Keratinocyte (primary cell): ENCODE data around the gene SPEM2. TPM values are rescaled to one million over a fixed set of nuclear protein-coding genes. Genes with fewer than 3 reads are reported as not detected.
"Not testable (repeated sequence)": the region's sequence is repeated elsewhere in the genome, so short reads cannot be mapped to it uniquely, and the experiment has no call there.

Experiments used
- DNase-seq: peaks from one replicate; pipeline ENCODE4 v3.0.0-alpha.2; 2011; ENCODE audit warnings: low read depth, missing footprints, low spot score
- FAIRE-seq: peaks from 2 replicates; lab custom pipeline; 2011; peaks lifted over from hg19 to GRCh38; lab: Jason Lieb, UNC
- H2AFZ ChIP-seq: 2 replicates; pipeline ENCODE4 v1.6.0; 2012; ENCODE audit warnings: low read length, control low read depth, inconsistent platforms; ENCODE audit not compliant: control insufficient read depth
- H3K27ac ChIP-seq: 2 replicates; pipeline ENCODE4 v1.5.1; 2011; ENCODE audit warnings: low read length; ENCODE audit not compliant: control insufficient read depth, insufficient read depth
- H3K27me3 ChIP-seq: 3 replicates; pipeline ENCODE4 v1.6.0; 2011; ENCODE audit warnings: low read length; ENCODE audit not compliant: control insufficient read depth, insufficient read depth; ENCODE audit errors: extremely low read depth
- H3K36me3 ChIP-seq, 2 experiments: 2 replicates in 1 of 2; 3 replicates in 1 of 2; pipeline ENCODE4 v1.5.1; 2011; ENCODE audit warnings: low read length in 2 of 2, mild to moderate bottlenecking in 1 of 2; ENCODE audit not compliant: control insufficient read depth in 2 of 2, insufficient read depth in 2 of 2; ENCODE audit errors: extremely low read depth in 1 of 2
- H3K4me1 ChIP-seq: 3 replicates; pipeline ENCODE4 v1.5.1; 2011; ENCODE audit warnings: low read length; ENCODE audit not compliant: control insufficient read depth, insufficient read depth; ENCODE audit errors: extremely low read depth
- H3K4me2 ChIP-seq: 3 replicates; pipeline ENCODE4 v1.6.0; 2011; ENCODE audit warnings: low read depth, low read length; ENCODE audit not compliant: control insufficient read depth, insufficient read depth; ENCODE audit errors: extremely low read depth
- H3K4me3 ChIP-seq, 3 experiments: fragments of 200-600 bp in 1 of 3; sonication (generic) in 1 of 3; 2 replicates in 2 of 3; 3 replicates in 1 of 3; pipeline ENCODE4 v1.5.1; 2011 to 2016; ENCODE audit warnings: low read length in 3 of 3, mild to moderate bottlenecking in 3 of 3, control low read depth in 2 of 3, inconsistent platforms in 1 of 3, low read depth in 1 of 3, mixed read lengths in 1 of 3, mixed run types in 1 of 3, moderate library complexity in 1 of 3; ENCODE audit not compliant: control insufficient read depth in 2 of 3, insufficient read depth in 2 of 3; ENCODE audit errors: extremely low read depth in 1 of 3
- H3K79me2 ChIP-seq: 2 replicates; pipeline ENCODE4 v1.6.0; 2012; ENCODE audit warnings: low read length; ENCODE audit not compliant: control insufficient read depth, insufficient read depth
- H3K9ac ChIP-seq: 3 replicates; pipeline ENCODE4 v1.6.0; 2011; ENCODE audit warnings: low read length; ENCODE audit not compliant: control insufficient read depth, insufficient read depth; ENCODE audit errors: extremely low read depth
- H3K9me1 ChIP-seq: 3 replicates; pipeline ENCODE4 v1.6.0; 2011; ENCODE audit warnings: low read length; ENCODE audit not compliant: control insufficient read depth, insufficient read depth; ENCODE audit errors: extremely low read depth
- H3K9me3 ChIP-seq: 2 replicates; pipeline ENCODE4 v1.5.1; 2012; ENCODE audit warnings: low read depth, low read length; ENCODE audit not compliant: control insufficient read depth
- H4K20me1 ChIP-seq: 3 replicates; pipeline ENCODE4 v1.6.0; 2011; ENCODE audit warnings: low read length; ENCODE audit not compliant: control insufficient read depth, insufficient read depth; ENCODE audit errors: extremely low read depth
- CTCF ChIP-seq, 3 experiments: IDR thresholded peaks in 1 of 3; conservative IDR thresholded peaks in 1 of 3; optimal IDR thresholded peaks in 1 of 3; 2 replicates in 2 of 3; 3 replicates in 1 of 3; pipeline versions ENCODE3 to v1.5.1; 2011; ENCODE audit warnings: low read length in 3 of 3, mild to moderate bottlenecking in 3 of 3, moderate library complexity in 2 of 3, control low read depth in 1 of 3, inconsistent platforms in 1 of 3; ENCODE audit not compliant: insufficient read depth in 2 of 3; ENCODE audit errors: extremely low read depth in 1 of 3
- EZH2 ChIP-seq: IDR thresholded peaks from one replicate; pipeline ENCODE4 v1.6.1; 2012; ENCODE audit warnings: inconsistent platforms, mild to moderate bottlenecking, low read length, moderate library complexity
- dilution Hi-C: fragments of 300-500 bp; cut with MboI; formaldehyde crosslinking; loops from one replicate; pipeline ENCODE4 v1.7.0; 2020; ENCODE audit warnings: low sequenced_read_pairs; ENCODE audit not compliant: extremely low pct_ligation_motif_present
- polyA plus RNA-seq, 5 experiments: library from polyadenylated mRNA; depleted of rRNA in 3 of 5; stranded (reverse) in 3 of 5; stranded (forward) in 1 of 5; unstranded in 1 of 5; fragments of >200 nt; gene quantifications; 1 replicate in 1 of 5; 2 replicates in 3 of 5; 3 replicates in 1 of 5; pipeline versions ENCODE4 v1.2.1 to v1.2.3, GENCODE V29; 2011 to 2012; ENCODE audit warnings: missing spikeins in 2 of 5, low read depth in 1 of 5, low replicate concordance in 1 of 5

Gene SPEM2
- polyA plus RNA-seq, 1 donor (not counting 4 experiments of a cell fraction or from before 2014, with no cell fraction given): not detected

- peaks cover 19% of the 10 kb centered on the region for H3K4me1 ChIP-seq
- H3K27ac ChIP-seq: no peak overlapping the region
- FAIRE-seq: peak; percentile 23
- H3K9ac ChIP-seq: no peak overlapping the region
- peaks cover 2% of the 10 kb centered on the region for H4K20me1 ChIP-seq
- no peaks in the 10 kb centered on the region for H3K27me3 ChIP-seq
- no peak overlapping the region for H3K4me2 ChIP-seq
- peaks cover 84% of the 10 kb centered on the region for H3K79me2 ChIP-seq
- TF ChIP-seq EZH2: no peak
- no peak for TF ChIP-seq CTCF (optimal IDR thresholded peaks at IDR 0.05 in 1 of 3, IDR thresholded peaks at IDR 0.05 in 1 of 3, conservative IDR thresholded peaks at IDR 0.05 in 1 of 3; ENCODE audit: extremely low read depth in 1 of 3, insufficient read depth in 2 of 3, low read length in 3 of 3)
- H3K36me3 ChIP-seq: peaks cover 9 to 14% of the 10 kb centered on the region in 2 experiments
- H3K4me3 ChIP-seq: no peak overlapping the region
- no peak overlapping the region for H2AFZ ChIP-seq
- DNase-seq: no peak
- H3K9me1 ChIP-seq: peaks cover 3% of the 10 kb centered on the region
- H3K9me3 ChIP-seq: no peaks in the 10 kb centered on the region
- dilution Hi-C loops: no loop called here
These were observed 46.3 kb downstream of the SPEM2 start for GRCh38 chr17:7471729-7472128.

- H3K27me3 ChIP-seq, FAIRE-seq, H3K4me3 ChIP-seq, DNase-seq, H4K20me1 ChIP-seq, H2AFZ ChIP-seq, dilution Hi-C loops, H3K36me3 ChIP-seq, H3K4me2 ChIP-seq, H3K27ac ChIP-seq, H3K9ac ChIP-seq, H3K9me3 ChIP-seq, H3K9me1 ChIP-seq: not testable (repeated sequence)
- Histone ChIP-seq H3K79me2 (peaks cover 86% of the 10 kb centered on the region), H3K4me1 (peaks cover 37% of the 10 kb centered on the region)
These were observed 49.4 kb downstream of the SPEM2 start for GRCh38 chr17:7474767-7475166.
